ENCODE results near the gene MYPOP. TPM values are rescaled to one million over a fixed set of nuclear protein-coding genes. Genes with fewer than 3 reads are reported as not detected.

The MYPOP gene
- total and polyA plus RNA-seq, 2 of the 13 experiments (the other 11 are each of a cell fraction or from before 2014, with no cell fraction given): 2.3 to 2.7 TPM

- TF ChIP-seq KDM5A (IDR thresholded peaks at IDR 0.05; ENCODE audit: borderline replicate concordance, low read length) (no peak), ISX (CRISPR knock-in tag; conservative IDR thresholded peaks at IDR 0.05) (no peak), ZNF12 (CRISPR knock-in tag; IDR thresholded peaks at IDR 0.05) (no peak), GATAD1 (CRISPR knock-in tag; IDR thresholded peaks at IDR 0.05) (no peak), ATF3 (CRISPR knock-in tag; IDR thresholded peaks at IDR 0.05) (no peak), NKX3-1 (CRISPR knock-in tag; IDR thresholded peaks at IDR 0.05) (no peak), ARNTL (CRISPR knock-in tag; IDR thresholded peaks at IDR 0.05) (no peak), ZMAT3 (CRISPR knock-in tag; conservative IDR thresholded peaks at IDR 0.05) (peak; percentile 30; the same call in 1 of the 2 replicates), RBM22 (optimal IDR thresholded peaks at IDR 0.05; ENCODE audit: low read length) (peak; percentile 72), IKZF4 (CRISPR knock-in tag; IDR thresholded peaks at IDR 0.05; ENCODE audit: borderline replicate concordance, low read depth, not compliant biosample characterization) (no peak), ISL2 (CRISPR knock-in tag; IDR thresholded peaks at IDR 0.05) (no peak), ZNF24 (IDR thresholded peaks at IDR 0.05) (no peak), ZEB1 (IDR thresholded peaks at IDR 0.05; ENCODE audit: insufficient replicate concordance, low read depth) (no peak), HOXA7 (CRISPR knock-in tag; IDR thresholded peaks at IDR 0.05) (no peak), THAP9 (CRISPR knock-in tag; IDR thresholded peaks at IDR 0.05; ENCODE audit: borderline replicate concordance) (0 out of 2 replicates have a peak, but pooled peaks have one; percentile 8), TEF (CRISPR knock-in tag; IDR thresholded peaks at IDR 0.05) (no peak), HMG20B (CRISPR knock-in tag; conservative IDR thresholded peaks at IDR 0.05) (no peak), CEBPB (IDR thresholded peaks at IDR 0.05; ENCODE audit: borderline replicate concordance, low read depth, low read length) (no peak), TMF1 (CRISPR knock-in tag; IDR thresholded peaks at IDR 0.05; ENCODE audit: low read depth) (no peak; the same call in 1 of the 2 replicates), HNRNPL (IDR thresholded peaks at IDR 0.05; ENCODE audit: low read depth, low read length) (0 out of 2 replicates have a peak, but pooled peaks have one; percentile 53), IRF9 (CRISPR knock-in tag; IDR thresholded peaks at IDR 0.05; ENCODE audit: borderline replicate concordance) (no peak), HES4 (CRISPR knock-in tag; IDR thresholded peaks at IDR 0.05; ENCODE audit: borderline replicate concordance) (no peak), ZNF619 (CRISPR knock-in tag; IDR thresholded peaks at IDR 0.05) (0 out of 2 replicates have a peak, but pooled peaks have one; percentile 52), RBM39 (IDR thresholded peaks at IDR 0.05; ENCODE audit: low read depth, low read length, poor library complexity, severe bottlenecking) (peak; percentile 8), MEIS1 (CRISPR knock-in tag; IDR thresholded peaks at IDR 0.05; ENCODE audit: borderline replicate concordance) (no peak), ATF7 (IDR thresholded peaks at IDR 0.05) (no peak), ATF7 (CRISPR knock-in tag; IDR thresholded peaks at IDR 0.05) (no peak)
These were observed 29.1 kb downstream of the MYPOP start (continued) for GRCh38 chr19:45873219-45873772.
